ENCODE results near the gene C4B. TPM values are rescaled to one million over a fixed set of nuclear protein-coding genes. Genes with fewer than 3 reads are reported as not detected.

The C4B gene
- total and polyA plus RNA-seq, 2 experiments from 2014 or later, result 0.57 TPM; not detected in 1

DNA sequence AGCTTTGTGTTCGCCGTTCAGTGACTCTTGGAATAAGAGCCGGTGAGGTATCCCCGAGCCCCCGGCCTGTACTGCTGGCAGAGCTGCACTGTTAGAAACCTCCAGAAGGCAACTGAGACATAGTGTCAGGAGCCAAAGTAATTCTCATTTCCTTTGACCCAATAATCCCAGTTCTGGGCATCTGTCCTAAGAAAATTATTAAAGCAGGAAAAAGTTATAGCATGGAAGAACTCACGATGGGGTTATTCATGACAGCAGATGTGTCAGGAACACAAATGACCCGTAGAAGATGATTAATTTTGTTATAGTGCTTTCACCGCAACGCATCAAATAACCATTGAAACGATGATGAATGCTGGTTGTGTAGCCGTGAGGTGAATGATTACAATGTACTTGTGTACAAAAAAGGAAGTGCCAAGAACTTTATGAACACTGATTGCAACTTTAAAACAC is 43.9 kb downstream of the C4B start:
- H3K4me3 Mint-ChIP-seq, result no peak overlapping the region

More for the DNA sequence above, 43.9 kb downstream of the C4B start:
- Histone ChIP-seq H3K27ac (ENCODE audit: low read depth) (no peak overlapping the region), H3K4me3 (no peak overlapping the region), H4K20me1 (replicated peaks; ENCODE audit: insufficient read depth) (no peaks in the 10 kb centered on the region), H3K27me3 (ENCODE audit: insufficient read depth) (no peaks in the 10 kb centered on the region), H3K36me3 (ENCODE audit: insufficient read depth) (no peaks in the 10 kb centered on the region), H3K4me1 (ENCODE audit: insufficient read depth) (no peaks in the 10 kb centered on the region), H2AFZ (no peak overlapping the region), H3K79me2 (replicated peaks; ENCODE audit: insufficient read depth) (no peaks in the 10 kb centered on the region), H3F3A (replicated peaks; ENCODE audit: low read depth) (no peaks in the 10 kb centered on the region), H3K9me2 (ENCODE audit: insufficient read depth) (no peaks in the 10 kb centered on the region), H3K4me2 (no peak overlapping the region)
- Mint-ChIP-seq H3K27me3 (ENCODE audit: insufficient read depth, low read depth, poor library complexity) (peaks cover 9% of the 10 kb centered on the region), H3K4me1 (peaks cover 7% of the 10 kb centered on the region; the same call in 2 of the 3 replicates), H3K36me3 (ENCODE audit: low read depth) (no peaks in the 10 kb centered on the region; the same call in 2 of the 3 replicates), H3K9me3 (no peaks in the 10 kb centered on the region), H3K27ac (no peak overlapping the region)
- ATAC-seq (no peak), DNase-seq (ENCODE audit: low spot score) (no peak)
- no peak for TF ChIP-seq EZH2phosphoT487 (IDR thresholded peaks at IDR 0.05; ENCODE audit: unreplicated experiment)
- no peak for TF ChIP-seq EZH2 (IDR thresholded peaks at IDR 0.05; ENCODE audit: low read depth, unreplicated experiment)
- TF ChIP-seq, protein P1, sequence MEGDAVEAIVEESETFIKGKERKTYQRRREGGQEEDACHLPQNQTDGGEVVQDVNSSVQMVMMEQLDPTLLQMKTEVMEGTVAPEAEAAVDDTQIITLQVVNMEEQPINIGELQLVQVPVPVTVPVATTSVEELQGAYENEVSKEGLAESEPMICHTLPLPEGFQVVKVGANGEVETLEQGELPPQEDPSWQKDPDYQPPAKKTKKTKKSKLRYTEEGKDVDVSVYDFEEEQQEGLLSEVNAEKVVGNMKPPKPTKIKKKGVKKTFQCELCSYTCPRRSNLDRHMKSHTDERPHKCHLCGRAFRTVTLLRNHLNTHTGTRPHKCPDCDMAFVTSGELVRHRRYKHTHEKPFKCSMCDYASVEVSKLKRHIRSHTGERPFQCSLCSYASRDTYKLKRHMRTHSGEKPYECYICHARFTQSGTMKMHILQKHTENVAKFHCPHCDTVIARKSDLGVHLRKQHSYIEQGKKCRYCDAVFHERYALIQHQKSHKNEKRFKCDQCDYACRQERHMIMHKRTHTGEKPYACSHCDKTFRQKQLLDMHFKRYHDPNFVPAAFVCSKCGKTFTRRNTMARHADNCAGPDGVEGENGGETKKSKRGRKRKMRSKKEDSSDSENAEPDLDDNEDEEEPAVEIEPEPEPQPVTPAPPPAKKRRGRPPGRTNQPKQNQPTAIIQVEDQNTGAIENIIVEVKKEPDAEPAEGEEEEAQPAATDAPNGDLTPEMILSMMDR (conservative IDR thresholded peaks at IDR 0.05; ENCODE audit: low read depth in 2 of 2), result no peak
- no peak for TF ChIP-seq POLR2AphosphoS5 (IDR thresholded peaks at IDR 0.05; ENCODE audit: low read depth)
- TF ChIP-seq ZNF114 (CRISPR knock-in tag; IDR thresholded peaks at IDR 0.05), result no peak
- TF ChIP-seq, protein P2, sequence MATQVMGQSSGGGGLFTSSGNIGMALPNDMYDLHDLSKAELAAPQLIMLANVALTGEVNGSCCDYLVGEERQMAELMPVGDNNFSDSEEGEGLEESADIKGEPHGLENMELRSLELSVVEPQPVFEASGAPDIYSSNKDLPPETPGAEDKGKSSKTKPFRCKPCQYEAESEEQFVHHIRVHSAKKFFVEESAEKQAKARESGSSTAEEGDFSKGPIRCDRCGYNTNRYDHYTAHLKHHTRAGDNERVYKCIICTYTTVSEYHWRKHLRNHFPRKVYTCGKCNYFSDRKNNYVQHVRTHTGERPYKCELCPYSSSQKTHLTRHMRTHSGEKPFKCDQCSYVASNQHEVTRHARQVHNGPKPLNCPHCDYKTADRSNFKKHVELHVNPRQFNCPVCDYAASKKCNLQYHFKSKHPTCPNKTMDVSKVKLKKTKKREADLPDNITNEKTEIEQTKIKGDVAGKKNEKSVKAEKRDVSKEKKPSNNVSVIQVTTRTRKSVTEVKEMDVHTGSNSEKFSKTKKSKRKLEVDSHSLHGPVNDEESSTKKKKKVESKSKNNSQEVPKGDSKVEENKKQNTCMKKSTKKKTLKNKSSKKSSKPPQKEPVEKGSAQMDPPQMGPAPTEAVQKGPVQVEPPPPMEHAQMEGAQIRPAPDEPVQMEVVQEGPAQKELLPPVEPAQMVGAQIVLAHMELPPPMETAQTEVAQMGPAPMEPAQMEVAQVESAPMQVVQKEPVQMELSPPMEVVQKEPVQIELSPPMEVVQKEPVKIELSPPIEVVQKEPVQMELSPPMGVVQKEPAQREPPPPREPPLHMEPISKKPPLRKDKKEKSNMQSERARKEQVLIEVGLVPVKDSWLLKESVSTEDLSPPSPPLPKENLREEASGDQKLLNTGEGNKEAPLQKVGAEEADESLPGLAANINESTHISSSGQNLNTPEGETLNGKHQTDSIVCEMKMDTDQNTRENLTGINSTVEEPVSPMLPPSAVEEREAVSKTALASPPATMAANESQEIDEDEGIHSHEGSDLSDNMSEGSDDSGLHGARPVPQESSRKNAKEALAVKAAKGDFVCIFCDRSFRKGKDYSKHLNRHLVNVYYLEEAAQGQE (IDR thresholded peaks at IDR 0.05; ENCODE audit: unreplicated experiment), result no peak
- no peak for TF ChIP-seq JUNB (IDR thresholded peaks at IDR 0.05; ENCODE audit: unreplicated experiment)
- no peak for TF ChIP-seq NANOG (IDR thresholded peaks at IDR 0.05; ENCODE audit: borderline replicate concordance)
- no peak for TF ChIP-seq STAT1 (IDR thresholded peaks at IDR 0.05; ENCODE audit: unreplicated experiment)
- TF ChIP-seq, protein P3, sequence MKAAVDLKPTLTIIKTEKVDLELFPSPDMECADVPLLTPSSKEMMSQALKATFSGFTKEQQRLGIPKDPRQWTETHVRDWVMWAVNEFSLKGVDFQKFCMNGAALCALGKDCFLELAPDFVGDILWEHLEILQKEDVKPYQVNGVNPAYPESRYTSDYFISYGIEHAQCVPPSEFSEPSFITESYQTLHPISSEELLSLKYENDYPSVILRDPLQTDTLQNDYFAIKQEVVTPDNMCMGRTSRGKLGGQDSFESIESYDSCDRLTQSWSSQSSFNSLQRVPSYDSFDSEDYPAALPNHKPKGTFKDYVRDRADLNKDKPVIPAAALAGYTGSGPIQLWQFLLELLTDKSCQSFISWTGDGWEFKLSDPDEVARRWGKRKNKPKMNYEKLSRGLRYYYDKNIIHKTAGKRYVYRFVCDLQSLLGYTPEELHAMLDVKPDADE (IDR thresholded peaks at IDR 0.05), result no peak
- no peak for TF ChIP-seq ZNF331 (CRISPR knock-in tag; IDR thresholded peaks at IDR 0.05; ENCODE audit: low read depth)
- TF ChIP-seq, protein P4, sequence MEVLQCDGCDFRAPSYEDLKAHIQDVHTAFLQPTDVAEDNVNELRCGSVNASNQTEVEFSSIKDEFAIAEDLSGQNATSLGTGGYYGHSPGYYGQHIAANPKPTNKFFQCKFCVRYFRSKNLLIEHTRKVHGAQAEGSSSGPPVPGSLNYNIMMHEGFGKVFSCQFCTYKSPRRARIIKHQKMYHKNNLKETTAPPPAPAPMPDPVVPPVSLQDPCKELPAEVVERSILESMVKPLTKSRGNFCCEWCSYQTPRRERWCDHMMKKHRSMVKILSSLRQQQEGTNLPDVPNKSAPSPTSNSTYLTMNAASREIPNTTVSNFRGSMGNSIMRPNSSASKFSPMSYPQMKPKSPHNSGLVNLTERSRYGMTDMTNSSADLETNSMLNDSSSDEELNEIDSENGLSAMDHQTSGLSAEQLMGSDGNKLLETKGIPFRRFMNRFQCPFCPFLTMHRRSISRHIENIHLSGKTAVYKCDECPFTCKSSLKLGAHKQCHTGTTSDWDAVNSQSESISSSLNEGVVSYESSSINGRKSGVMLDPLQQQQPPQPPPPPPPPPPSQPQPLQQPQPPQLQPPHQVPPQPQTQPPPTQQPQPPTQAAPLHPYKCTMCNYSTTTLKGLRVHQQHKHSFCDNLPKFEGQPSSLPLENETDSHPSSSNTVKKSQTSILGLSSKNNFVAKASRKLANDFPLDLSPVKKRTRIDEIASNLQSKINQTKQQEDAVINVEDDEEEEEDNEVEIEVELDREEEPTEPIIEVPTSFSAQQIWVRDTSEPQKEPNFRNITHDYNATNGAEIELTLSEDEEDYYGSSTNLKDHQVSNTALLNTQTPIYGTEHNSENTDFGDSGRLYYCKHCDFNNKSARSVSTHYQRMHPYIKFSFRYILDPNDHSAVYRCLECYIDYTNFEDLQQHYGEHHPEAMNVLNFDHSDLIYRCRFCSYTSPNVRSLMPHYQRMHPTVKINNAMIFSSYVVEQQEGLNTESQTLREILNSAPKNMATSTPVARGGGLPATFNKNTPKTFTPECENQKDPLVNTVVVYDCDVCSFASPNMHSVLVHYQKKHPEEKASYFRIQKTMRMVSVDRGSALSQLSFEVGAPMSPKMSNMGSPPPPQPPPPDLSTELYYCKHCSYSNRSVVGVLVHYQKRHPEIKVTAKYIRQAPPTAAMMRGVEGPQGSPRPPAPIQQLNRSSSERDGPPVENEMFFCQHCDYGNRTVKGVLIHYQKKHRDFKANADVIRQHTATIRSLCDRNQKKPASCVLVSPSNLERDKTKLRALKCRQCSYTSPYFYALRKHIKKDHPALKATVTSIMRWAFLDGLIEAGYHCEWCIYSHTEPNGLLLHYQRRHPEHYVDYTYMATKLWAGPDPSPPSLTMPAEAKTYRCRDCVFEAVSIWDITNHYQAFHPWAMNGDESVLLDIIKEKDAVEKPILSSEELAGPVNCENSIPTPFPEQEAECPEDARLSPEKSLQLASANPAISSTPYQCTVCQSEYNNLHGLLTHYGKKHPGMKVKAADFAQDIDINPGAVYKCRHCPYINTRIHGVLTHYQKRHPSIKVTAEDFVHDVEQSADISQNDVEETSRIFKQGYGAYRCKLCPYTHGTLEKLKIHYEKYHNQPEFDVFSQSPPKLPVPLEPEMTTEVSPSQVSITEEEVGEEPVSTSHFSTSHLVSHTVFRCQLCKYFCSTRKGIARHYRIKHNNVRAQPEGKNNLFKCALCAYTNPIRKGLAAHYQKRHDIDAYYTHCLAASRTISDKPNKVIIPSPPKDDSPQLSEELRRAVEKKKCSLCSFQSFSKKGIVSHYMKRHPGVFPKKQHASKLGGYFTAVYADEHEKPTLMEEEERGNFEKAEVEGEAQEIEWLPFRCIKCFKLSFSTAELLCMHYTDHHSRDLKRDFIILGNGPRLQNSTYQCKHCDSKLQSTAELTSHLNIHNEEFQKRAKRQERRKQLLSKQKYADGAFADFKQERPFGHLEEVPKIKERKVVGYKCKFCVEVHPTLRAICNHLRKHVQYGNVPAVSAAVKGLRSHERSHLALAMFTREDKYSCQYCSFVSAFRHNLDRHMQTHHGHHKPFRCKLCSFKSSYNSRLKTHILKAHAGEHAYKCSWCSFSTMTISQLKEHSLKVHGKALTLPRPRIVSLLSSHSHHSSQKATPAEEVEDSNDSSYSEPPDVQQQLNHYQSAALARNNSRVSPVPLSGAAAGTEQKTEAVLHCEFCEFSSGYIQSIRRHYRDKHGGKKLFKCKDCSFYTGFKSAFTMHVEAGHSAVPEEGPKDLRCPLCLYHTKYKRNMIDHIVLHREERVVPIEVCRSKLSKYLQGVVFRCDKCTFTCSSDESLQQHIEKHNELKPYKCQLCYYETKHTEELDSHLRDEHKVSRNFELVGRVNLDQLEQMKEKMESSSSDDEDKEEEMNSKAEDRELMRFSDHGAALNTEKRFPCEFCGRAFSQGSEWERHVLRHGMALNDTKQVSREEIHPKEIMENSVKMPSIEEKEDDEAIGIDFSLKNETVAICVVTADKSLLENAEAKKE (CRISPR knock-in tag; IDR thresholded peaks at IDR 0.05), result no peak
- TF ChIP-seq CREB1 (CRISPR knock-in tag; IDR thresholded peaks at IDR 0.05; ENCODE audit: low read depth), result no peak

Data from GM23338 (cell line).